Measurements from ENCODE around the gene CYB561D1. TPM values are rescaled to one million over a fixed set of nuclear protein-coding genes. Genes with fewer than 3 reads are reported as not detected.

CYB561D1 gene
- total and polyA plus RNA-seq, 9 of the 15 experiments (the other 6 are each of a cell fraction or from before 2014, with no cell fraction given) = 0.71 to 7.2 (median 3.5) TPM

DNA sequence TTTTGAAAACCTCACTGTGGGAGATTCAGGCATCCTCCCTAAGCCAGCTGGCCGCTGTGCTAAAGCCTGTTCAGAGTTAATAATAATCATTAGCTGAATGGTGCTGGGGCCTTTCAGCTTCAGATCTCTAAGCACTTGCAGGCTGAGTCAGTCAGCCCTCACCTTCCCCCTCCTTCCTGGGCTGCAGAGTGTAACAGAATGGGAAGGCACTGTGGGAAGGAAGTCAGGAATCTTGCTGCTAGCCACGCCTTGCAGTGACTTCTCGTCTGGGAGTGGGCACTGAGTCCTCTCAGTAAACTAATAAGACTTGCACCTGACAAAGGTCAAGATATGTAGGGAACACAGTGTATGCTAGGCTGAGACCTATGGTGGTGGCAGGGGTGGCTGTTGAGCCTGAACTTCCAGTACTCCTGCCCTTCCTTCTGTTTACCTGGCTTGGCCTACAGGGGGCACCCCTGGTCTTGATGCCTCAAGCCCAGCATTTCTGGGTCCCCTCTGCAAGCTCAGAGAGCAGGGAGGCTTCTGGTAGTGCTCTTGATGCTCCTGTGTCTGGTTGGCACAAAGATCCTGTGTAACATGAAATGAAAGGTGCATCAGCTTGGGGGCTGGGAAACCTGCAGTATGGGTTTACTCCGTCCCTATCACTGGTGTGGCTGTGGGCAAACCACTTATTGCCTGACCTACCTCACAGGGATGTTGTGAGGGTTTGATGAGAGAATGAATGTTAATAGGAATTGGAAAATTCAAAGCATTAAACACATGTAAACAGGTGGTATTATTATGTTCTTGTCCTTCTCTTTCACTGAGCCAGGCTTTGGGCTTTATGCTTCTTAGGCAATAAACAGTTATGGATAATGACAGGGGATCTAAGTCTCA is 6.0 kb downstream of the CYB561D1 start (continued):
- TF ChIP-seq, protein P1, sequence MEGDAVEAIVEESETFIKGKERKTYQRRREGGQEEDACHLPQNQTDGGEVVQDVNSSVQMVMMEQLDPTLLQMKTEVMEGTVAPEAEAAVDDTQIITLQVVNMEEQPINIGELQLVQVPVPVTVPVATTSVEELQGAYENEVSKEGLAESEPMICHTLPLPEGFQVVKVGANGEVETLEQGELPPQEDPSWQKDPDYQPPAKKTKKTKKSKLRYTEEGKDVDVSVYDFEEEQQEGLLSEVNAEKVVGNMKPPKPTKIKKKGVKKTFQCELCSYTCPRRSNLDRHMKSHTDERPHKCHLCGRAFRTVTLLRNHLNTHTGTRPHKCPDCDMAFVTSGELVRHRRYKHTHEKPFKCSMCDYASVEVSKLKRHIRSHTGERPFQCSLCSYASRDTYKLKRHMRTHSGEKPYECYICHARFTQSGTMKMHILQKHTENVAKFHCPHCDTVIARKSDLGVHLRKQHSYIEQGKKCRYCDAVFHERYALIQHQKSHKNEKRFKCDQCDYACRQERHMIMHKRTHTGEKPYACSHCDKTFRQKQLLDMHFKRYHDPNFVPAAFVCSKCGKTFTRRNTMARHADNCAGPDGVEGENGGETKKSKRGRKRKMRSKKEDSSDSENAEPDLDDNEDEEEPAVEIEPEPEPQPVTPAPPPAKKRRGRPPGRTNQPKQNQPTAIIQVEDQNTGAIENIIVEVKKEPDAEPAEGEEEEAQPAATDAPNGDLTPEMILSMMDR (IDR thresholded peaks at IDR 0.05 in 2 of 3, conservative IDR thresholded peaks at IDR 0.05 in 1 of 3; ENCODE audit: insufficient read depth in 2 of 3, low read depth in 1 of 3, low read length in 3 of 3) = peak; percentile 72 to 86 (median 75)
- TF ChIP-seq EZH2 (IDR thresholded peaks at IDR 0.05; ENCODE audit: borderline replicate concordance, low read depth, low read length) (no peak), CEBPB (tag; IDR thresholded peaks at IDR 0.05) (no peak), TEAD1 (CRISPR knock-in tag; IDR thresholded peaks at IDR 0.05) (0 out of 4 replicates have a peak, but pooled peaks of 1 of the 2 experiments have one; percentile 18), MED1 (CRISPR knock-in tag; IDR thresholded peaks at IDR 0.05; ENCODE audit: borderline replicate concordance) (no peak), ZSCAN29 (IDR thresholded peaks at IDR 0.05) (no peak), ZNF197 (CRISPR knock-in tag; IDR thresholded peaks at IDR 0.05; ENCODE audit: low read depth) (no peak), ATF7 (IDR thresholded peaks at IDR 0.05) (no peak), ASH1L (IDR thresholded peaks at IDR 0.05; ENCODE audit: borderline replicate concordance, low read depth, partially characterized antibody) (no peak), ZBTB7A (IDR thresholded peaks at IDR 0.05; ENCODE audit: borderline replicate concordance, control insufficient read depth, low read depth, low read length) (no peak), COPS2 (conservative IDR thresholded peaks at IDR 0.05) (no peak)
- TF ChIP-seq, protein P2, sequence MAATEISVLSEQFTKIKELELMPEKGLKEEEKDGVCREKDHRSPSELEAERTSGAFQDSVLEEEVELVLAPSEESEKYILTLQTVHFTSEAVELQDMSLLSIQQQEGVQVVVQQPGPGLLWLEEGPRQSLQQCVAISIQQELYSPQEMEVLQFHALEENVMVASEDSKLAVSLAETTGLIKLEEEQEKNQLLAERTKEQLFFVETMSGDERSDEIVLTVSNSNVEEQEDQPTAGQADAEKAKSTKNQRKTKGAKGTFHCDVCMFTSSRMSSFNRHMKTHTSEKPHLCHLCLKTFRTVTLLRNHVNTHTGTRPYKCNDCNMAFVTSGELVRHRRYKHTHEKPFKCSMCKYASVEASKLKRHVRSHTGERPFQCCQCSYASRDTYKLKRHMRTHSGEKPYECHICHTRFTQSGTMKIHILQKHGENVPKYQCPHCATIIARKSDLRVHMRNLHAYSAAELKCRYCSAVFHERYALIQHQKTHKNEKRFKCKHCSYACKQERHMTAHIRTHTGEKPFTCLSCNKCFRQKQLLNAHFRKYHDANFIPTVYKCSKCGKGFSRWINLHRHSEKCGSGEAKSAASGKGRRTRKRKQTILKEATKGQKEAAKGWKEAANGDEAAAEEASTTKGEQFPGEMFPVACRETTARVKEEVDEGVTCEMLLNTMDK (IDR thresholded peaks at IDR 0.05; ENCODE audit: borderline replicate concordance, insufficient read depth, low read depth, low read length, poor library complexity, severe bottlenecking) = peak; percentile 84
- TF ChIP-seq, protein P3, sequence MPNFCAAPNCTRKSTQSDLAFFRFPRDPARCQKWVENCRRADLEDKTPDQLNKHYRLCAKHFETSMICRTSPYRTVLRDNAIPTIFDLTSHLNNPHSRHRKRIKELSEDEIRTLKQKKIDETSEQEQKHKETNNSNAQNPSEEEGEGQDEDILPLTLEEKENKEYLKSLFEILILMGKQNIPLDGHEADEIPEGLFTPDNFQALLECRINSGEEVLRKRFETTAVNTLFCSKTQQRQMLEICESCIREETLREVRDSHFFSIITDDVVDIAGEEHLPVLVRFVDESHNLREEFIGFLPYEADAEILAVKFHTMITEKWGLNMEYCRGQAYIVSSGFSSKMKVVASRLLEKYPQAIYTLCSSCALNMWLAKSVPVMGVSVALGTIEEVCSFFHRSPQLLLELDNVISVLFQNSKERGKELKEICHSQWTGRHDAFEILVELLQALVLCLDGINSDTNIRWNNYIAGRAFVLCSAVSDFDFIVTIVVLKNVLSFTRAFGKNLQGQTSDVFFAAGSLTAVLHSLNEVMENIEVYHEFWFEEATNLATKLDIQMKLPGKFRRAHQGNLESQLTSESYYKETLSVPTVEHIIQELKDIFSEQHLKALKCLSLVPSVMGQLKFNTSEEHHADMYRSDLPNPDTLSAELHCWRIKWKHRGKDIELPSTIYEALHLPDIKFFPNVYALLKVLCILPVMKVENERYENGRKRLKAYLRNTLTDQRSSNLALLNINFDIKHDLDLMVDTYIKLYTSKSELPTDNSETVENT (CRISPR knock-in tag; IDR thresholded peaks at IDR 0.05) = no peak
- TF ChIP-seq, protein P4, sequence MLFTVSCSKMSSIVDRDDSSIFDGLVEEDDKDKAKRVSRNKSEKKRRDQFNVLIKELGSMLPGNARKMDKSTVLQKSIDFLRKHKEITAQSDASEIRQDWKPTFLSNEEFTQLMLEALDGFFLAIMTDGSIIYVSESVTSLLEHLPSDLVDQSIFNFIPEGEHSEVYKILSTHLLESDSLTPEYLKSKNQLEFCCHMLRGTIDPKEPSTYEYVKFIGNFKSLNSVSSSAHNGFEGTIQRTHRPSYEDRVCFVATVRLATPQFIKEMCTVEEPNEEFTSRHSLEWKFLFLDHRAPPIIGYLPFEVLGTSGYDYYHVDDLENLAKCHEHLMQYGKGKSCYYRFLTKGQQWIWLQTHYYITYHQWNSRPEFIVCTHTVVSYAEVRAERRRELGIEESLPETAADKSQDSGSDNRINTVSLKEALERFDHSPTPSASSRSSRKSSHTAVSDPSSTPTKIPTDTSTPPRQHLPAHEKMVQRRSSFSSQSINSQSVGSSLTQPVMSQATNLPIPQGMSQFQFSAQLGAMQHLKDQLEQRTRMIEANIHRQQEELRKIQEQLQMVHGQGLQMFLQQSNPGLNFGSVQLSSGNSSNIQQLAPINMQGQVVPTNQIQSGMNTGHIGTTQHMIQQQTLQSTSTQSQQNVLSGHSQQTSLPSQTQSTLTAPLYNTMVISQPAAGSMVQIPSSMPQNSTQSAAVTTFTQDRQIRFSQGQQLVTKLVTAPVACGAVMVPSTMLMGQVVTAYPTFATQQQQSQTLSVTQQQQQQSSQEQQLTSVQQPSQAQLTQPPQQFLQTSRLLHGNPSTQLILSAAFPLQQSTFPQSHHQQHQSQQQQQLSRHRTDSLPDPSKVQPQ (CRISPR knock-in tag; IDR thresholded peaks at IDR 0.05; ENCODE audit: borderline replicate concordance) = no peak
- TF ChIP-seq, protein P5, sequence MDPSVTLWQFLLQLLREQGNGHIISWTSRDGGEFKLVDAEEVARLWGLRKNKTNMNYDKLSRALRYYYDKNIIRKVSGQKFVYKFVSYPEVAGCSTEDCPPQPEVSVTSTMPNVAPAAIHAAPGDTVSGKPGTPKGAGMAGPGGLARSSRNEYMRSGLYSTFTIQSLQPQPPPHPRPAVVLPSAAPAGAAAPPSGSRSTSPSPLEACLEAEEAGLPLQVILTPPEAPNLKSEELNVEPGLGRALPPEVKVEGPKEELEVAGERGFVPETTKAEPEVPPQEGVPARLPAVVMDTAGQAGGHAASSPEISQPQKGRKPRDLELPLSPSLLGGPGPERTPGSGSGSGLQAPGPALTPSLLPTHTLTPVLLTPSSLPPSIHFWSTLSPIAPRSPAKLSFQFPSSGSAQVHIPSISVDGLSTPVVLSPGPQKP (CRISPR knock-in tag; IDR thresholded peaks at IDR 0.05) = no peak

Measured in K562 (cell line).